GM10248 (cell line): ENCODE data around the gene DARS1.
"Not testable (repeated sequence)": the region's sequence is repeated elsewhere in the genome, so short reads cannot be mapped to it uniquely, and the experiment has no call there.

Experiments used
- CTCF ChIA-PET: fragments of 300-600 bp; sonication (Branson Sonifier 250); formaldehyde crosslinking; extraction: SDS; loops from one replicate; lab custom pipeline; 2021; ENCODE audit warnings: antibody characterized with exemption; lab: Yijun Ruan, JAX
- POLR2A ChIA-PET: fragments of 350-650 bp; sonication (Branson Sonifier 250); formaldehyde crosslinking; extraction: SDS; loops from one replicate; lab custom pipeline; 2020; ENCODE audit warnings: antibody characterized with exemption; lab: Yijun Ruan, JAX
- DNase-seq: peaks from one replicate; pipeline ENCODE4 v3.0.0; 2012; ENCODE audit errors: extremely low spot score
- TF ChIP-seq, protein P1 (sequence below): IDR thresholded peaks from 2 replicates; pipeline ENCODE4 v1.5.1; 2012; ENCODE audit warnings: mild to moderate bottlenecking, low read depth; ENCODE audit errors: extremely low read depth, missing control alignments, control extremely low read depth

Gene DARS1

DNA sequence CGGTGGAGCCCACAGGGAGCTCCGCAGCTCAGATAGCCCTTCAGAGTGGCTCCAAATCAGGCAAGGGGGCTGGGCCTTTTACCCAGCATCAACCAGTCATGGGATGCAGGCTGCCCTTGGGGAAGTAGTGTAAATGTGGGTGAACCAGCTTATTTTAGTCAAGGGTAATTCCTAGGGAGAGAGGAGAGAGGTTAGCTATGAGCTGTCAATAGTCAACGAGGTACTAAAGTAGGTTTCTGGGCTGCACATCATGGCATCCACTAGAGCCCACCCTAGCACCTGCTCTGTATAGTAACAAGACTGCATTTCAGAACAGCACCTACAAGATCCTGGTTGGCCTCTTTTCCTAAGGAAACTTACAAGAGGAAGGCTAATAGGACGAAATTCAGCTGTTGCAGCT is 99.7 kb downstream of the DARS1 start:
- no peak for DNase-seq
- CTCF ChIA-PET: interaction anchor here (1.0 to 2.6 kb wide), 5 partner anchors 10 to 882 kb away, joined by 3 to 8 read pairs (median 4); no protein-coding TSS in a partner anchor
- TF ChIP-seq, protein P1, sequence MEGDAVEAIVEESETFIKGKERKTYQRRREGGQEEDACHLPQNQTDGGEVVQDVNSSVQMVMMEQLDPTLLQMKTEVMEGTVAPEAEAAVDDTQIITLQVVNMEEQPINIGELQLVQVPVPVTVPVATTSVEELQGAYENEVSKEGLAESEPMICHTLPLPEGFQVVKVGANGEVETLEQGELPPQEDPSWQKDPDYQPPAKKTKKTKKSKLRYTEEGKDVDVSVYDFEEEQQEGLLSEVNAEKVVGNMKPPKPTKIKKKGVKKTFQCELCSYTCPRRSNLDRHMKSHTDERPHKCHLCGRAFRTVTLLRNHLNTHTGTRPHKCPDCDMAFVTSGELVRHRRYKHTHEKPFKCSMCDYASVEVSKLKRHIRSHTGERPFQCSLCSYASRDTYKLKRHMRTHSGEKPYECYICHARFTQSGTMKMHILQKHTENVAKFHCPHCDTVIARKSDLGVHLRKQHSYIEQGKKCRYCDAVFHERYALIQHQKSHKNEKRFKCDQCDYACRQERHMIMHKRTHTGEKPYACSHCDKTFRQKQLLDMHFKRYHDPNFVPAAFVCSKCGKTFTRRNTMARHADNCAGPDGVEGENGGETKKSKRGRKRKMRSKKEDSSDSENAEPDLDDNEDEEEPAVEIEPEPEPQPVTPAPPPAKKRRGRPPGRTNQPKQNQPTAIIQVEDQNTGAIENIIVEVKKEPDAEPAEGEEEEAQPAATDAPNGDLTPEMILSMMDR: no peak
- POLR2A ChIA-PET: interaction anchor here (0.8 kb wide), 1 partner anchor 10 kb away, joined by 3 read pairs; the partner anchor contains the start of gene MCM6

DNA sequence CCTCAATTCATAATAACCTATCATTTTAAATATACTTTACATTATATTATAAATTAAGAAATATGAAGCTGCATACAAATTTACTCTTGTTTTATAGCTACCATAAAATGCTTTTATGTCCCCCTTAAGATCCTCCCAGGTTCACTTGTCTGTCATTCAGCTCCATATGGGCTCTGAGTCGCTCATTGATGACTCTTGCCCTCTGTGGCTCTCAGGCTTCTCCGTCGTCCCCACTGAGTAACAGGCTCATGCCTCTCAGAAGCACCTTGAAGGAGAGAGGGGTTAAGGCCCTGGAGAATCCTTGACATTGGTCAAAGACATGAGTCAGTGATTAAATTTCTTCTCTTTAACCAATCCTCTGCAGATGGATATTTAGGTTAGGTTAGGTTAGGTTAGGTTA is 103.0 kb downstream of the DARS1 start:
- ChIA-PET CTCF (interaction anchor here (1.1 kb wide), 1 partner anchor 57 kb away, joined by 3 read pairs; no protein-coding TSS in a partner anchor), POLR2A (no interaction called here)
- DNase-seq: no peak
- TF ChIP-seq, protein P1: no peak

DNA sequence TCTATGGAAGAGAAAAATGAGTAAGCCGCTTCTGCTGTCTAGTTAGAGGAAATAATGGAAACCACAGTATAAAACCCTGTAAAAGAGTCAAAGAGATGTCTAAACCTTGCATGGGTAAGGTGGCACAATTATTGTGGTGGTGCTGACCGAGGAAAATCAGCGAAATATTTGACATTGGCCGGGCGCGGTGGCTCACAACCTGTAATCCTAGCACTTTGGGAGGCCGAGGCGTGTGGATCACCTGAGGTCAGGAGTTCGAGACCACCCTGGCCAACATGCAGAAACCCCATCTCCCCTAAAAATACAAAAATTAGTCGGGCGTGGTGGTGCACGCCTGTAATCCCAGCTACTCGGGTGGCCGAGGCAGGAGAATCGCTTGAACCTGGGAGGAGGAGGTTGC is 108.7 kb downstream of the DARS1 start:
- ChIA-PET POLR2A (interaction anchor here (0.6 to 1.5 kb wide), 2 partner anchors 9 to 895 kb away, joined by 3 to 6 read pairs; no protein-coding TSS in a partner anchor), CTCF (interaction anchor here (1.0 to 1.6 kb wide), 4 partner anchors 19 to 80 kb away, joined by 3 to 4 read pairs (median 4); no protein-coding TSS in a partner anchor)
- DNase-seq: not testable (repeated sequence)

DNA sequence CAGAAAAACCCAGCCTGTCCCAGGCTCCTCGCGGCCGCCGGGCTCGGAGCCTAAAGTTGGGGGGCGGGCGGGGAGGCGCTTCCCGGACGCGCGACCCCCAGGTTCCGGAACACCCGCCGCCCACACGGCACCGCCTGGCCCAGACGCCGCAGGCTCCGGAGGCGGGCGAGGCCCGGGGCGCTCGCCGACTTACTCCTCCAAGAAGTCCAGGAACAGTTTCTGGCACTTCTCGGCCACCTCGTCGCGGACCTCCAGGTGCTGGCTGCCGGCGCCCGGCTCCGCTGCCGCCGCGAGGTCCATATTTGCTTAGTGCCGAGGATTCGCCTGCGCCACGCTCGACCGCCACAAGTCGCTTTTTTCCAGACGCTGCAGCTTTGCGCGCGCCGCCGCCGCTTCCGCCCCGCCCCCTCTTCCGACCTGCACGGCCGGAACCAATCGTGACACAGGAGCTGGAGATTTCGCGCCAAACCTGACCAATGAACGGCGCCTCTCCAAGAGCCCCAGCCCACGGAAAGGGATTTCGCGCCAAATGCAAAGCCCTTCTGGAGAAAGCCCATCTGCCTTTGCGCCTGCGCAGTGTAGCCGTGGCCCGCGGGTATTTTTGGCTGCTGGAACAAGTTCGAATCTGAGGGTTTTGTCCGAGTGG is 109.2 kb downstream of the DARS1 start, which contains the start of gene MCM6:
Gene MCM6, minus strand, starts transcription at position 378 of the 646 bp plus-strand sequence. Its CDS starts 78 bp downstream, at position 300.
- ChIA-PET POLR2A (interaction anchor here (0.6 to 1.5 kb wide), 4 partner anchors 9 to 895 kb away, joined by 3 to 6 read pairs (median 4); no protein-coding TSS in a partner anchor), CTCF (interaction anchor here (0.6 to 1.6 kb wide), 6 partner anchors 10 to 79 kb away, joined by 3 to 11 read pairs (median 4); no protein-coding TSS in a partner anchor)
- TF ChIP-seq, protein P1: no peak
- DNase-seq: peak; percentile 98

DNA sequence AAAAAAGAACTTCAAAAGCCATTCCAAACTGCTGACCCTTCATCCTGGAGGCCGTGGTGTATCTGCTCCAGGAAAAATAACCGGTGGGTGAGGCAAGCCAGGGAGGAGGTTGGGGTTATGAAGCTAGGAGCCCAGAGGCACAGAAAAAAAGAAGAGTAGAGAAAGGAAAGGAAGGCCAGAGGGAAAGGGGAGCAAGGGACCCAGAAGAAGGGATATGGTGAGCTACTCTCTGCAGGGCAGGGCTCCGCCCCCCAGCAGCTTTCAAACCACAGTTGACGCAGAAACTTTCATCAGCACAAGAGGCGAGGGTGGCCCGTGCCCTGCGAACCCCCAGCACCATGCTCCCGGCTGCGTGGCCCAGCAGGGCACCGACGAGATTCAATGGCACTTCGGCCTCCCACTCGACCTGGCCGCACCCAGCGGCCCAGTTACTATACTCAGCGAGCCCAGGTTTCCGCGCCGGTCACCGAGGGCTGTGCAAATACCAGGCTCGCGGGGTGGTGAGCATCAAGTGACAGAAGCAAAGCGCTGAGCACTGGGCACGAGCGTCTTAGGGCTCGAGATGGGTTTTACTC is 109.8 kb downstream of the DARS1 start:
- peak; percentile 64 for DNase-seq
- CTCF ChIA-PET: interaction anchor here (0.6 to 1.6 kb wide), 5 partner anchors 10 to 79 kb away, joined by 3 to 11 read pairs (median 4); no protein-coding TSS in a partner anchor
- TF ChIP-seq, protein P1: no peak
- POLR2A ChIA-PET: interaction anchor here (0.9 to 1.5 kb wide), 3 partner anchors 10 to 509 kb away, joined by 3 to 4 read pairs (median 3); no protein-coding TSS in a partner anchor

DNA sequence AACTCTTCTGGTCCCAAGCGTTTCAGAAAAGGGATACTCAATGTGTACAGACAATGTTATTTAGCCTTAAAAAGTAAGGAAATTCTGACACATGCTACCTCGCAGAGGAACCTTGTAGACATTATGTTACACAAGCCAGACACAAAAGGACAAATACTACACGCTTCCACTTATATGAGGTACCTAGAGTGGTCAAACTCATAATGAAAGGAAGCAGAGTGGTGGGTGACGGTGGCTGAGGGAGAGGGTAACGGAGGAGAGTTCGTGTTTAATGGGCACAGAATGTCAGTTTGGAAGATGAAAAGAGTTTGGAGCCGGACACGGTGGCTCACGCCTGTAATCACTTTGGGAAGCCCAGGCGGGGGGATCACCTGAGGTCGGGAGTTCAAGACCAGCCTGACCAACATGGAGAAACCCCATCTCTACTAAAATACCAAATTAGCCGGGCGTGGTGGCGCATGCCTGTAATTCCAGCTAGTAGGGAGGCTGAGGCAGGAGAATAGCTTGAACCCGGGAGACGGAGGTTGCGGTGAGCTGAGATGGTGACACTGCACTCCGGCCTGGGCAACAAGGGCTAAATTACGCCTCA is 110.6 kb downstream of the DARS1 start:
- POLR2A ChIA-PET: interaction anchor here (0.9 to 1.0 kb wide), 2 partner anchors 507 to 510 kb away, joined by 3 to 4 read pairs; no protein-coding TSS in a partner anchor
- no peak for DNase-seq
- CTCF ChIA-PET: interaction anchor here (1.1 kb wide), 1 partner anchor 9 kb away, joined by 11 read pairs; no protein-coding TSS in a partner anchor
- TF ChIP-seq, protein P1: no peak
